ENCODE measurements around the gene RSBN1L.

RSBN1L gene

DNA sequence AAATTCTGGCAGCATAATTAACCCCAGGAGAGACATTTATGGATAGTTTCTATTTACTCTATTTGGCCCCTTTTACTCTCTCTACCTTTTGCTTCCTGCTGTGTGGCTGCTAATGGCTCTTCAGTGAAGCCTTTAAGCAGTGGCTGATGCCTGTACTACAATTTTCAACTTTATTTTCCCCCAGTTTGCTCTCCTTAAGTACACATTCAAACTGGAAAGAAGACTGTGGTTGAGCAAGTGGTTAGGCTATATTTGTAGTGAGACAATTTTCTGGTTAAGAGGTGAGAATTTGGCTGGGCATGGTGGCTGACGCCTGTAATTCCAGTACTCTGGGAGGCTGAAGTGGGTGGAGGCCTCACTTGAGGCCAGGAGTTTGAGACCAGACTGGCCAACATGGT is 8.5 kb upstream of the RSBN1L start:
- Histone ChIP-seq H3K36me3 (ENCODE audit: control insufficient read depth, insufficient read depth, low read length) (peaks cover 38% of the 10 kb centered on the region), H3K4me3 (ENCODE audit: extremely low read depth, insufficient read depth, low read length, poor library complexity, severe bottlenecking) (no peak overlapping the region), H3K27ac (ENCODE audit: low read depth, low read length, severe bottlenecking) (no peak overlapping the region), H3K4me1 (ENCODE audit: control insufficient read depth, insufficient read depth, low read length, poor library complexity, severe bottlenecking) (peaks cover 10% of the 10 kb centered on the region), H3K9me3 (ENCODE audit: control insufficient read depth, low read length) (no peaks in the 10 kb centered on the region)
- 82 to 100% methylated on average over 1 of the region's 1 CpG for WGBS, 2 experiments (ENCODE audit: insufficient coverage in 2 of 2)

DNA sequence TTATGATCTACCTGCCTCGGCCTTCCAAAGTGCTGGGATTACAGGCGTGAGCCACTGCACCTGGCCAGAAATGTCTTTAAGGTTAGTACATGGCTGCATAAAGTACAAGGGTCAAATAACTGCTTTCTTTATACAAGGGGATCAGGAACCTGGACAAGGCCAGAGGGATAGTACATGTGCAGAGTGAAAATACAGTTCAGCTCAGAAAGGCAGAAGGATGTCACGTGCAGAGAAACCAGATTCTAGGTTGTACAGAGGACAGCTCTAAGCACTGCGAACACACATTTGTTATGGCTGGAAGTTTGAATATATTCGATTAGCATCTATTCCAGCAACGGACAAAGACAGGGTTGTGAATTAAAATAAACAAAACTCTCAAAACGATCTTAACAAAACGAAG is 6.0 kb upstream of the RSBN1L start:
- peaks cover 10% of the 10 kb centered on the region for H3K4me1 ChIP-seq (ENCODE audit: control insufficient read depth, insufficient read depth, low read length, poor library complexity, severe bottlenecking)
- H3K9me3 ChIP-seq (ENCODE audit: control insufficient read depth, low read length) = no peaks in the 10 kb centered on the region
- no peak overlapping the region for H3K4me3 ChIP-seq (ENCODE audit: extremely low read depth, insufficient read depth, low read length, poor library complexity, severe bottlenecking)
- no peak overlapping the region for H3K27ac ChIP-seq (ENCODE audit: low read depth, low read length, severe bottlenecking)
- H3K36me3 ChIP-seq (ENCODE audit: control insufficient read depth, insufficient read depth, low read length) = peaks cover 29% of the 10 kb centered on the region
- WGBS, 2 experiments (ENCODE audit: insufficient coverage in 2 of 2) = 93 to 98% methylated on average over 4 of the region's 8 CpGs

DNA sequence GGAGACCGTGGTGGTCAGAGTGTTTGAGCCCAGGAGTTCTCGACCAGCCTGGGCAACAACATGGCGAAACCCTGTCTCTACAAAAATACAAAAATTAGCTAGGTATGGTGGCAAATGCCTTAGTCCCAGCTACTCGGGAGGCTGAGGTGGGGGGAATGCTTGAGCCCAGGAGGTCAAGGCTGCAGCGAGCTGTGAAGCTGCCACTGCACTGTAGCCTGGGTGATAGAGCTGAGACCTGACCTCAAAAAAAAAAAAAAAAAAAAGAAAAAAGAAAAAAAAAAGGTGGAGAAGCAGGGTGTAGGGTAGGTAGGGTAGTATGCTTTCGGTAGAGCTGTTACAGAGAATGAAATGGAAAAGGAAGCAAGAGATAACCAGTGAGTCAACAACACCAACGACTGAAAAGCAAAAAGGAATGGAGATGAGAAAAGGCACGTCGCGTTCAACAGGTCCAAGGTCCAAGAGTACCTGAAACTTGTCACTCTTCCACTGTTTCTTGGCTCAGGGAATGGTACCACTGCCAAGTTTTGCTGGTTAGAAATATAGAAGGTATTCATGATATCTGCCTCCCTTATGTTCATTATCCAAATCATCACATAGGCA is 4.3 kb upstream of the RSBN1L start:
- no peak overlapping the region for H3K27ac ChIP-seq (ENCODE audit: low read depth, low read length, severe bottlenecking)
- peaks cover 8% of the 10 kb centered on the region for H3K4me1 ChIP-seq (ENCODE audit: control insufficient read depth, insufficient read depth, low read length, poor library complexity, severe bottlenecking)
- no peak overlapping the region for H3K4me3 ChIP-seq (ENCODE audit: extremely low read depth, insufficient read depth, low read length, poor library complexity, severe bottlenecking)
- H3K36me3 ChIP-seq (ENCODE audit: control insufficient read depth, insufficient read depth, low read length) = peaks cover 29% of the 10 kb centered on the region
- WGBS, 2 experiments (ENCODE audit: insufficient coverage in 2 of 2) = 93 to 96% methylated on average over 7 to 8 of the region's 10 CpGs
- no peaks in the 10 kb centered on the region for H3K9me3 ChIP-seq (ENCODE audit: control insufficient read depth, low read length)

DNA sequence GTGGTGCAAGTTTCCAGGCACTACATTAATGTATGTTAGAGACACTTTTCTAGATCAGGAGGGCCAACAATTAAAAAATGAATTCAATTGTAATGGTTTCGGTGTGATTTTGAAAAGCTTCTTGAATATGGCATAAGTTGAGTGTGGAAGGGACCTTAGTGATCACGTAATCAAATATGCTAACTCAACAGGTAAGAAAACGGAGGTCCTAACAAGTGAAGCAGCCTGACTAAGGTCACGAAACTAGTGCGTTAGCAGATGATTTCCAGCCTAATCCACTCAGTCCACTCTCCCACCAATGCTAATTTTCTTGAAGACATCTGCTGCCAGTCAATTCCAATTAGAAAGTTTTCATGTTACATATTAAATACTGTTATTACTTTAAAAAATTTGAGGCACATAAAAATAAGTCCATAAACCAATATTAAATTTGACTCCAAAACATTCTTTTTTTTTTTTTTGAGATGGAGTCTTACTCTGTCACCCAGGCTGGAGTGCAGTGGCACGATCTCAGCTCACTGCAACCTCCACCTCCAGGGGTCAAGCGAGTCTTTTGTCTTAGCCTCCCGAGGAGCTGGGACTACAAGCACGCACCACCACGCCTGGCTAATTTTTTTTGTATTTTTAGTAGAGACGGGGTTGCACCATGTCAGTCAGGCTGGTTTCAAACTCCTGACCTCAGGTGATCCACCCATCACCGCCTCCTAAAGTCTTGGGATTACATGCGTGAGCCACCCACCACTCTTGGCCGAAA is 2.3 kb upstream of the RSBN1L start:
- H3K27ac ChIP-seq (ENCODE audit: low read depth, low read length, severe bottlenecking) = no peak overlapping the region
- H3K36me3 ChIP-seq (ENCODE audit: control insufficient read depth, insufficient read depth, low read length) = peaks cover 15% of the 10 kb centered on the region
- H3K4me3 ChIP-seq (ENCODE audit: extremely low read depth, insufficient read depth, low read length, poor library complexity, severe bottlenecking) = peak overlapping the region; percentile 98
- H3K9me3 ChIP-seq (ENCODE audit: control insufficient read depth, low read length) = no peaks in the 10 kb centered on the region
- H3K4me1 ChIP-seq (ENCODE audit: control insufficient read depth, insufficient read depth, low read length, poor library complexity, severe bottlenecking) = peaks cover 2% of the 10 kb centered on the region
- 93 to 95% methylated on average over 8 to 9 of the region's 14 CpGs for WGBS, 2 experiments (ENCODE audit: insufficient coverage in 2 of 2)

DNA sequence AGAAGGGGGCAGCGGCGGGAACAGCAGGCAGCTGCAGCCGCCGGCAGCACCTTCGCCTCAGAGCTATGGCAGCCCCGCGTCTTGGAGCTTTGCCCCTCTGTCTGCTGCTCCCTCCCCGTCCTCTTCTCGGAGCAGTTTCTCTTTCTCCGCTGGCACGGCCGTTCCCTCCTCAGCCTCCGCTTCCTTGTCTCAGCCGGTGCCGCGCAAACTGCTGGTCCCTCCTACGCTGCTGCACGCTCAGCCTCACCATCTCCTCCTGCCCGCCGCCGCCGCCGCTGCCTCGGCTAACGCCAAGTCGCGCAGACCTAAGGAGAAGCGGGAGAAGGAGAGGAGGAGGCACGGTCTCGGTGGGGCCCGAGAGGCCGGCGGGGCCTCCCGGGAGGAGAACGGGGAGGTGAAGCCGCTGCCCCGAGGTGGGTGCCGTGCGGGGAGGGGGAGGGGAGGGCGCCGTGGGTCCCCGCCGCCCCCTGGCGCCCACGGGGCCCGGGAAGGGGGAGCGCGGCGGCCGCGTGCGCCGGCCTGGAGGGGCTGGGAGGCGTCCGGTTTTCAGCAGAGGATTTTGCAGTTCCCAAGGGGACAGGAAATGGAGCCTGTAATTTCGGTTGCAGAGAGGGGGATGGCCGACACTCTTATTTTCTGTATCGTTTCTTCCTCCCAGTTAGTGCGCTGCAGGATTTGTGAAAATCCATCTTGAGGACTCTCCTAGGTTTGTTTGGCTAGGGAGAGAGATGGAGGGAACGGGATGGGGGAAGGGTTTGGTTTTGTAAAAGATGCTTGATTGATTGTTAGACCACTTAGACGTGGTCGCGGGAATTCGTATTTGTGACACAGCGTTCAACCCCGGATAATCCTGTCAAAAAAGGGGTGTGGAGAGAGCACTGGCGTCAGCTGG is 630 bp downstream of the RSBN1L start:
- H3K36me3 ChIP-seq (ENCODE audit: control insufficient read depth, insufficient read depth, low read length) = peaks cover 9% of the 10 kb centered on the region
- peak overlapping the region; percentile 98 for H3K4me3 ChIP-seq (ENCODE audit: extremely low read depth, insufficient read depth, low read length, poor library complexity, severe bottlenecking)
- peaks cover 7% of the 10 kb centered on the region for H3K4me1 ChIP-seq (ENCODE audit: control insufficient read depth, insufficient read depth, low read length, poor library complexity, severe bottlenecking)
- no peaks in the 10 kb centered on the region for H3K9me3 ChIP-seq (ENCODE audit: control insufficient read depth, low read length)
- peak overlapping the region; percentile 91 for H3K27ac ChIP-seq (ENCODE audit: low read depth, low read length, severe bottlenecking)
- 0% methylated on average over 32 to 51 of the region's 67 CpGs for WGBS, 2 experiments (ENCODE audit: insufficient coverage in 2 of 2)

DNA sequence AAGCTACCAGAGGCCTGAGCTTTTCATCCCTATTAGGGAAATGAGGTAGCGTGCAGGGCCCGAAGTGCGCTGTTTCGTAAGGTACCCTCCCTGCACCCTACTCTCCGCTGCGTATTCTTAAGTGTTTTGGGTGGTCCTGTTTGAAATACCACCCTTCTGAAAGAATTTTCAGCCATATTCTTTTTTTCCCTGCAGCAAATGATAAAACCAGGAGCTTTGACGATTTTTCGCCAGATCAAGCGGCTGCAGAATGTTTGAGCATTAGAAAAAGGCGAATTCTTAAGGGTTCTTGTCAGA is 1.2 kb downstream of the RSBN1L start:
- Histone ChIP-seq H3K4me3 (ENCODE audit: extremely low read depth, insufficient read depth, low read length, poor library complexity, severe bottlenecking) (peak overlapping the region; percentile 98), H3K27ac (ENCODE audit: low read depth, low read length, severe bottlenecking) (peak overlapping the region; percentile 91), H3K9me3 (ENCODE audit: control insufficient read depth, low read length) (no peaks in the 10 kb centered on the region), H3K36me3 (ENCODE audit: control insufficient read depth, insufficient read depth, low read length) (peaks cover 8% of the 10 kb centered on the region), H3K4me1 (ENCODE audit: control insufficient read depth, insufficient read depth, low read length, poor library complexity, severe bottlenecking) (peaks cover 7% of the 10 kb centered on the region)
- 0 to 2% methylated on average over 6 to 9 of the region's 10 CpGs for WGBS, 2 experiments (ENCODE audit: insufficient coverage in 2 of 2)

DNA sequence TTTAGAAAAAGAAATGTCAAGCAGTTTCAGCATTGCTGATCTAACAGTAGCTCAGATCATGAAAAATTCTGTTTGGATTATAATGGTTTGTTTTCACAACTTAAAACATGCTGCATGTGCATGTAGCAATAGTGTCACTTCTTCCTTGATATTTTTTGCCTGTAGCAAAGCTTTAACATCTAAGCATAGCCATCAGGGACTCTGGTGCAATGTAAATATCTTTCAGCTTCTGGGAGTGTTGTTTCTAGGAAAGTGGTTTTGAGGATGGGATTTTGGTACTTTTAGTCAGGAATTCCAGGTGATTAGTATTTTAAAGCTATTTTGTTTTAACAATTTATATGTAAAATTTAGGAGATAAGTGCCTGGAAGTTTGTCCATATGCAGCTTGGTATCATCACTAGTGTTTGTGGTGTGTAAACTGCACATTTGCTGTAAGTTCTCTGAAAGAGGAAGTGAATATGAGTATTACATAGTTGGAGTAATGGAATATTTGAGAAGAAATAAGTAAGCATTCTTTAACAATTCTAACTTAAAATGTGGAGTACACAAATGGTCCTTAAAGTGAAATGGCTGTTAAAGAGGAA is 1.9 kb downstream of the RSBN1L start:
- Histone ChIP-seq H3K9me3 (ENCODE audit: control insufficient read depth, low read length) (no peaks in the 10 kb centered on the region), H3K27ac (ENCODE audit: low read depth, low read length, severe bottlenecking) (no peak overlapping the region), H3K4me3 (ENCODE audit: extremely low read depth, insufficient read depth, low read length, poor library complexity, severe bottlenecking) (peak overlapping the region; percentile 98), H3K4me1 (ENCODE audit: control insufficient read depth, insufficient read depth, low read length, poor library complexity, severe bottlenecking) (peaks cover 7% of the 10 kb centered on the region), H3K36me3 (ENCODE audit: control insufficient read depth, insufficient read depth, low read length) (peaks cover 8% of the 10 kb centered on the region)

DNA sequence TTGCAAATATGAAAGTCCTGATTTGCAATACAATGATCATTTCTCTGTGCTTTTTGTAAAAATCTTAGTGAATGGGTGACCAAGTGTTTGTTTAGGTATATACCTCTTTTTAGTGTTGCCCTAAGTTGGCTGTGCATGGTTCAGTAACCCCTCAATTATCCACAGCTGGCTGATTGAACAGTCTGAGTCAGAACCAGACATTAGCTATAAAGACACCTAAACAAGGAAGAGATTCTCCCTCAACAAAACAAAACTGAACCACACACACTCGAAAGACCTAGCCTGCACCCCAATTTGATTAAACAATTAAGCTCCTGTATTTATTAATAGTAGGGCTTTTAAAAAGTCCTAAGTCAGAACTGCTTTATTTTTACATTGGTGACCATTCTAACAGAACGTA is 2.8 kb downstream of the RSBN1L start:
- no peaks in the 10 kb centered on the region for H3K9me3 ChIP-seq (ENCODE audit: control insufficient read depth, low read length)
- no peak overlapping the region for H3K4me3 ChIP-seq (ENCODE audit: extremely low read depth, insufficient read depth, low read length, poor library complexity, severe bottlenecking)
- H3K4me1 ChIP-seq (ENCODE audit: control insufficient read depth, insufficient read depth, low read length, poor library complexity, severe bottlenecking) = peaks cover 7% of the 10 kb centered on the region
- no peak overlapping the region for H3K27ac ChIP-seq (ENCODE audit: low read depth, low read length, severe bottlenecking)
- WGBS, 2 experiments (ENCODE audit: insufficient coverage in 2 of 2) = no CpG with 5 or more reads among the region's 2 CpGs
- peaks cover 8% of the 10 kb centered on the region for H3K36me3 ChIP-seq (ENCODE audit: control insufficient read depth, insufficient read depth, low read length)

DNA sequence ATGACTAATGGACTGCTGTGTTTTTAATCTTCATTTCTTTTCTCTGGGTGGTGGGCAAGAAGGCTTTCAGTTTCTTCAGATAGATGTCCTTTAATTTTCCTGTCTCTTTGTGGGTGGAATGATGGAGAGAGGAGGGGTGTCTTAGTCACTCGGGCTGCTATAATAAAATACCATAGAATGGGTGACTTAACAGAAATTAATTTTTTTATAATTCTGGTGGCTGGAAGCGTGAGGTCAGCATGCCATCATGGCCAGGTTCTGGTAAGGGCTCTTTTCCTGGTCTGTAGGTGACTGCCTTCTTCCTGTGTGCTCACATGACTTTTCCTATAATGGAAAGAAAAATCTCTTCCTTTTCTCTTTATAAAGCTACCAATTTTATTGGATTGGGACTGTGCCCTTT is 6.3 kb downstream of the RSBN1L start:
- Histone ChIP-seq H3K27ac (ENCODE audit: low read depth, low read length, severe bottlenecking) (no peak overlapping the region), H3K4me1 (ENCODE audit: control insufficient read depth, insufficient read depth, low read length, poor library complexity, severe bottlenecking) (peaks cover 7% of the 10 kb centered on the region), H3K4me3 (ENCODE audit: extremely low read depth, insufficient read depth, low read length, poor library complexity, severe bottlenecking) (no peak overlapping the region), H3K9me3 (ENCODE audit: control insufficient read depth, low read length) (no peaks in the 10 kb centered on the region), H3K36me3 (ENCODE audit: control insufficient read depth, insufficient read depth, low read length) (peaks cover 15% of the 10 kb centered on the region)
- no CpG with 5 or more reads among the region's 2 CpGs for WGBS, 2 experiments (ENCODE audit: insufficient coverage in 2 of 2)

DNA sequence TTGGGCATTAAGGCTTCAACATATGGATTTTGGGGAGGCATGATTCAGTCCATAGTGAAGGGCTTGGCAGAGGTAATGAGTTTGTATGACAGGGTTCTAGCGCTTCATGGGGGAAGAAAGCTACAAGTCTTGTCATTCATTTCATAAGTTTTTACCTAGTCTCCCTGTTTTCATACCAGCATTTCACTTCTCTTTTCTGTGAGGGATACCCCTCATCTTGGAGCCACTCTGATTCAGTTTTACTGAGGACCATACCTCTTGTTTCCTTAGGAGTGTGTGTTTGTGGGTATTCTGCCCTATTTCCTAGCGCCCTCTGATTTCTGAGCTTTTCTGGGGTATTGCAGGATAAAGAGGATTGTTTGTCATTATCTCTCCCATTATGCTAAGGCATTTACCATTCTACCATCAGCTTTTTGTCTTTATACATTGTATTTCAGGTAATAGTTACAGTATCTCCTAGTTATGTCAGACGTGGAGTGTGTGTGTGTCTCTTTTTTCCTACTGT is 6.8 kb downstream of the RSBN1L start:
- Histone ChIP-seq H3K36me3 (ENCODE audit: control insufficient read depth, insufficient read depth, low read length) (peaks cover 15% of the 10 kb centered on the region), H3K4me1 (ENCODE audit: control insufficient read depth, insufficient read depth, low read length, poor library complexity, severe bottlenecking) (peaks cover 7% of the 10 kb centered on the region), H3K4me3 (ENCODE audit: extremely low read depth, insufficient read depth, low read length, poor library complexity, severe bottlenecking) (no peak overlapping the region), H3K27ac (ENCODE audit: low read depth, low read length, severe bottlenecking) (no peak overlapping the region), H3K9me3 (ENCODE audit: control insufficient read depth, low read length) (no peaks in the 10 kb centered on the region)
- WGBS, 2 experiments (ENCODE audit: insufficient coverage in 2 of 2) = no CpG with 5 or more reads among the region's 3 CpGs
